ENCODE results near the gene ABHD10.

ABHD10 gene

DNA sequence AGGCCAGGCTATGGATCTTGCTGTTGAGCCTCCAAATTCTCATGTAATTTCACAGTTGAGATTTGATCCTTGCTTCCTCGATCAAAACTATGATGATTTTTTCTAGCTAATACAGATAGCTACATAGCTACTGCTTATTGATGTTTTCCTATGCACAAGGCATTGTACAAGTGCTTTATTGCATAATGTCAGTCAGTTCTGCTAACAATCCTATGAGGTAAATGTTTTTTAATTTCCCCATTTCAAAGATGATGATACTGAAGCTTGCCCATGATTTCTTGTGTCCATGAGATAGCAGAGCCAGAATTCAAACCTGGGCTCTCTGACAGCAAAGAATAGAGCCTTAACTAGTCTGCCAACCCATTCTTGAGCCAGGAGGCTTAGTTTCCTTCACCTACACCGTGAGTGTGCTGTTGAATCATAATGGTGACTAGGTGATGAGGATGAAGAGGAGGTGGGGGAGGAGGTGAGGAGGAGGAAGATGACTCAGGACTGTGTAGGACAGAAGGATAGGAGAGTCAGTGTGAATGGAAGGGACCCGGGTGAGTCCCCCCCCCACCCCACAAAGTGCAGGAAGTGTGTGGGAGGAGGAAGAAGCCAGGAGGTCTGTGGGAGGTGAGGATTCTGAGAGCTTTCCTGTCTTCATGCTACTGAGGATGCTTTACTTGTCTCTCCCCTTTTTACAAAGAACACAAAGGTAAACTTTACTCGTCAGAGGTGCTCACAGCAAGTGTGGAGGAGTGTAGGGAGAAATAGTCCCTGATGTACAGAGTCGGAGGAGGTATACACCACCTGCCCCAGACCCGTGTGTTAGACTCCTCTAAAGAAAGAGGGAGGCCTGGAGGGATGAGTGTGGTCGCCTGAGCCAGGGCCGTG lies 23.5 kb downstream of the ABHD10 start:
- DNase-seq: no peak

DNA sequence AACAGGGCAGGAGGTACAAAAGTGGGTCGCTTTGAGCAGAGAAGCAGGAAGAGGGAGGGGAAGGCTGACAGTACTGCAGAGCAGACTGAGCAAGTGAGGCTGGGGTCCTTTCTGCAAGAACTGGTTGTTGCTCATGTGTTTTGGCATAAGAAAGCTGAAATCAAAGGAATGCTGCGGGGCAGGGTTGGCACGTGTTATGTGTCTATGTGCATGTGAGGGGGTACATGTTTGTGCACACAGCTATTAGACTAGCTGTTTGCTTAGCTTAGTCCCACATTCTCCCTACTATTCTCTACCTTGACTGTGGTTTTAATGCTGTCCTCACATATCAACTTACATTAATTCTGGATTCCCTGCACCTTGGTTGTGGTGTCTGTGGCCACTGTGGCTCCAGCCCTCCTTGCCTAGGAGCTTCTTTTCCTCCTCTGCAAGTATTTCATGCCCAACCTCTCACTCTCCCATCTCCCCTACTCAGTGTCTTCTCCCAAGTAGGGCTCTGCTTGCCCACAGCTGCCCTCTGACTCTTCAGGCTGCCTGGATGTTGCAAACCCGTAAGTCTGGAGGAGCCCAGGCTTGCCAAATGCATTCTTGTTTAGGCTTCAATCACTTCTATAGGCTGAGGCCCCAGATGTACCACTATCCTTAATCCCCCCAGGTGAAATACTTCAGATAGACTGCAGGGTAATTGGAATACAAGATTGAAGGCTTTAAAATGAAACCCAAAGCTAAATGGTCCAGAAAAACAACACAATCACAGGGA lies 24.7 kb downstream of the ABHD10 start:
- DNase-seq: no peak

DNA sequence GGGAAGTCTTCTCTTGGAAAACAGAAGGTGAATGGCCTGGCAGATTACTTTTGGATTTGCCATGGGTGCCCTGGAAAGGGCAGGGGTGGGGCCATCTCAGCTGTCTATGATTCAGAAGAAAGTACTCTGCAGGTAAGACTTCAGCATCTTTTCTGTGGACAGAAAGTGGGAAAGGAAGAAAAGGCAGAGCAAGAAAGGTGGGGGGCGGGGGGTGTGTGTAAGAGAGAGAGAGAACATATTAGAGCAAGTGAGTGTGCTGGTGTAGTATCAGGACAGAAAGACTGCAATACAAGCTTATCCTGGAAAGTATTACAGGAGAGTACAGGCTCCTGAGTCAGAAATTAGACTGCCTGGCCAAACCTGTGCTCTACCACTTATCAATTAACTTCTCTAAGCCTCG lies 25.4 kb downstream of the ABHD10 start:
- DNase-seq: no peak

DNA sequence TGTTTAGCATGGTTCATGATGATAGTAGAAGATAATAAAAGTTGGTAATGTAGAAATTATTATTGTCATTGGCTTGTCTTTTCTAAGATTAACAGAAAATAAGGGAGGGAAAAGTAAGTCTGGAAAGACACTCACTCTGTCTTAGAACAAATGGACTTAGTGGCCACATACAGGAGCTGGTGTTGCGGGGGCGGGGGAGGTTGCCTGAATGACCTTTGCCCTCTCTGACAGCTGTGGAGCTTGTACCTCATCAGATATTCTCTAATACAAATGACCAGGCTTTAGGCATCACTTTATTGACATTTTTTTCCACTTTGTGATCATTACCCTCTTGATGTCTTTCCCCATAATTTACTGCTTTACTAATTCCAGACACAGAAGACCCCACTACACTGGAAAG lies 25.8 kb downstream of the ABHD10 start:
- DNase-seq: no peak

DNA sequence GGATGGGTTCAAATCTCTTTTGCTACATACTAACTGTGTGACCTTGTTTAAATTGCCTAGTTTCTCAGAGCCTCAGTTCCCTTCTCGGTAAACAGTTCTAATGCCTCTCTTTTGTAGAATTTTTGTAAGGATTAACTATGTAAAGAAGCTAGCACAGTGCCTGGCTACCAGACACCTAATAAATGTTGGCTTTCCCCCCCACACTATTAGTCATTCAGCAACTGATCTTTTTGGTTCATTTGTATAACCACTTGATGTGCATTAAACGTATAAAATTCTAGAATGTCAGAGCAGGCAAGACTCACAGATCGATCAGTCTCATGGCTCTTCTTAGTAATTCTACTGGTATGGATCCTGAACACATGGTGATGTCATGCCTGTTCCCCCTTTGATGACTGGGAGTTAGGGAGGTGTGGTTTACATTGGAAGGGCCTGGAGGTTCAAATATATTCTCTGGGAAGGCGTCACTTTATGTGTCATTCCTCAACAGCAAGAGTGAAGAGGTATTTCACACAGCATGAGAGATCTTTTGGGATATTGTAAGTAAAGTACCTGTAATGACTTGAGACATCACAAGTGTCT lies 26.4 kb downstream of the ABHD10 start:
- no peak for DNase-seq

DNA sequence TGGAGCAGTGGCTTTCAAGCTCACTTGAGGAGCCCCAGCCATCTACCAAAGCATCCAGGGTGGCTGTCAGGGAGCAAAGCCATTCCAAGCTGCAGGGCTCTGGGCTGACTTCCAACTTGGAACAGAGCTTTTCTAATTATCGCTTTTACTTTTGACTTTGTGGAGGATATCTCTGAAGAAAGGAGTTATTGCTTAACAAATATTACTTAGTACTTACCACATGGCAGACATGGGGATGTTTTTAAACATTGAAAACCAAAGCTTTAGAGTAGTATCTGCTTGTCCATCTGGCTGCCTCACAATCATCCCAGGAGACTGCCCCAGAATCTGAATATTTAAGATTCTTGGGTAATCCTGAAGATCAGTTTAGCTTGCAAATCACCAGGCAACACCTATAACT lies 28.8 kb downstream of the ABHD10 start:
- DNase-seq: no peak

DNA sequence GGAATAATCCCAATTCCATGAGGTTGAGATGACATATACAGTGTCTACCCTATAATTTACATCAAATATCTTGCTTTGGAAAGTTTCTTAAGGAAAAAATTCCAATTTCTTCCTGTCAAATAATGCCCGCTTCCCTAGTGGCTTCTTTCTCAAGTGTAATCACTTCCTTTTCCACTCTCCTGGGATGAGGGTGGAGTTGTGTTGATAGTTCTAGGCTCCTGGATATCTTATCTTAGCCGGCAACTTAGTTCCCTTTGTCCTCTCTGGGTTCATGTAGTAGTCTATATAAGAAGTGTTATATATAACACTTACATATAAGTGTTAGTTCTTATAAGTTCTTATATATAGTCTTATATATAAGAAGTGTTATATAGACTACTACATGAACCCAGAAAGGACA lies 30.8 kb downstream of the ABHD10 start:
- DNase-seq: no peak

DNA sequence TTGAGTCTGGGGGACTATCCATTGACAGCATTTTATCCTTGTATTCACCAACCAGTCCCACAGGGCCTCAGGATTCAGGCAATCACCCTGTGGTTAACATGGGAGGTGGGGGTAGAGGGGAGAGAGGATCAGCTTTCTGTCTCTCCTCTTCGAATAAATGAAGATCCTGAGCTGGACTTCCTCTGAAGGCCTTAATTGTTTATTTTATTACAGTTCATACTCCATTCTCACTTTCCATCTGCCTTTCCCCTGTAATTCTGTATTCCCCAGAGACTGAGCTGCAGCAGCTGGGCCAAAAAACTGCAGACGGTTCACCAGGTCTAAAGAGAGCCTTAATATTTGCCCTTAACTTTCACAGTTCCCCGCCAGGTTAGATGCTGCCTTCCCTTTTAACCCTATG lies 31.8 kb downstream of the ABHD10 start:
- no peak for DNase-seq

DNA sequence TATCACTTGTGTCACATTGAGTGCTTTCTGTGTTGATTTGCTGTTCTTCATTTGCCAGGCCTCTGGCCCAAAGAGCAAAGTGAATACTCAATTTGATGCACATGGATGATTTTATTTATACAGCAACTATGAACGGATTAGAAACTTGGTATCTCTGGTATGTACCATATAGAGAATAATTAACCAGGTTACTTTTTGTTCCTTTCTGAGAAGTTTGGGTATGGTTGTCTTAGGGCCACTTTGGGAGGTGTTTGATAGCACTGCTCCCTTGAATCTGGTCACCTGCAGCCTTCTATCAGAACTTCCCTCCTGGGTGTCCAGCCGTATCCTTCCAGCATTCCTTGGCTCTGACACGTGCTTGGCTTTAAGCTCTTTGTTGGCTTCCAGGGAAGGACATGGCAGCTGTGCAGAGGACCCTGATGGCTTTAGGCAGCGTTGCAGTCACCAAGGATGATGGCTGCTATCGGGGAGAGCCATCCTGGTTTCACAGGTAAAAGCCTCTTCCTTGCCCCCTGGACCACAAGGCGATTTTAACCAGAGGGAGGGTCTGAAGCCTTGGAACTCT lies 32.6 kb downstream of the ABHD10 start:
- no peak for DNase-seq

DNA sequence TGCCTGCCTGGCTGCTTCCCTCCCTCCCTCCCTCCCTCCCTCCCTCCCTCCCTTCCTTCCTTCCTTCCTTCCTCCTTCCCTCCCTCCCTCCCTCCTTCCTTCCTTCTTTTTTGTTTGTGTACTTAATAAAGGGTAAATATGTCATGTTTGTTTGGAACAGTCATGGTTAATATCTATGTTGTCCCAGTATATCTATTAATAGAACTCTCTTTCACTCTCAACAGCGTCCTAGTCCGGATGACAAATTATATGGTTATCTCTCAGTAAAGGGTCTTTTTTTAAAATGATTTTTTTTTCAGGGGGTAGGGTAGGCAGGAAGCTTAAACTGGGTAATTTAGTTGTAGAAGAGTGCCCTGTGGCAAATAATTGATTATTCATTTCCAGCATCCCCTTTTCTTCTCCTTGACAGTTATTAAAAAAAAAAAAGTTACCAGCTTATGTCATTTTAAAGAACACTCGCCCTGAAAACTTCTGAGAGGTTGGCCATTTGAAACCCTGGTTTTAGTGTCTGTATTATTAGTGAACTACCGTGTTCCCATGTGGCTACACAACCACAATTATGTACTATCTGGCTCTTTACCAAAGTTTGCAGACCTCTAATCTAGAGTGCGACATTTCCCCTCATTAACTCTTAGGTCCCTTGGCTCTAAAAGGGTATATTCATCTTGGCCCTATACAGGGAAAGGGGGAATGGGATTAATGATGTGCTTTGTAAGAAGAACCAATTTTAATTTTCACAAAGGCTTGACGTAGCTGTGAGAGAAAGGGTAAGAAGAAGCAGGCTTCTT lies 33.6 kb downstream of the ABHD10 start:
- no peak for DNase-seq

DNA sequence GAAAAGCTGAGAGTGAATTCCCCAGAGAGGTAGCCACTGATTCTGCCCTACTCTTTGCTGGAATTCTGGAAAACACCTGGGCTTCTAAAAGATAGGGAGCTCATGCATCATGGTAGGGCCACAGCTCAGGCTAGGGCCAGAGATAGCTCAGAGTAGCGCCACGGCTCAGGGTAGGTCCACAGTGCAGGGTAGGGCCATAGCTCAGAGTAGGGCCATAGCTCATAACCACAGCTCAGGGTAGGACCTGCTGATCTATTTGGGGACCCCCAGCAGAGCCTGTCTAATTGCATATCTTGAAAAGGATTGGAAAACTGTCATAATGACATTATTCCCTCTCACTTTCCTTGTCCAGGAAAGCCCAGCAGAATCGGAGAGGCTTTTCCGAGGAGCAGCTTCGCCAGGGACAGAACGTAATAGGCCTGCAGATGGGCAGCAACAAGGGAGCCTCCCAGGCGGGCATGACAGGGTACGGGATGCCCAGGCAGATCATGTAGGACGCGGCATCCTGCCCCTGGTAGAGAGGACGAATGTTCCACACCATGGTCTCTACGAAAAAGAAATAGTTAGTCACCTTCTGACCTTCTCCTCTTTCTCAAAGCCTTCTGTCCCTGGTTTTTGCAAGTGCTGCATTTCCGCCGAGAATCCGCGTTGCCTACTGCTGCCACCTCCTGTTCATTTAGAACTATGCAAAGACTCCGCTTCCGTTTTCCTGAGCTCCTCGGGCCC lies 34.4 kb downstream of the ABHD10 start:
- DNase-seq: no peak

DNA sequence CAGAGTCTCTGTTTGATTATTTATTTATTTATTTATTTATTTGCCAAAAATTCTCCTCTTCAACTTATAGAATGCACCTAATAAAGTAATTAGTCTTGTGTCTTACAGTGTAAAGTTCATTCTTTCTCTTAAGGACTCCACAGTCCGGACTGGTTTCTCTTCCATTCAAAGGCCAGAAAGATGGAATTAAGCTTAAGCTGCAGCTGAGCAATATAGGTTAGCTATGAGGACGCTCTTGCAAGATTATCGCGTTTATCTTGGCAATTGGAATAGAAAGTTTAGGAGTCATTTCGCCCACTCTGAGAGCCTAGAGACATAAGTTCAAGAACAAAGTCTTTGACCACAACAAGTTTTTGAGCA lies 34.9 kb downstream of the ABHD10 start:
- DNase-seq: no peak

DNA sequence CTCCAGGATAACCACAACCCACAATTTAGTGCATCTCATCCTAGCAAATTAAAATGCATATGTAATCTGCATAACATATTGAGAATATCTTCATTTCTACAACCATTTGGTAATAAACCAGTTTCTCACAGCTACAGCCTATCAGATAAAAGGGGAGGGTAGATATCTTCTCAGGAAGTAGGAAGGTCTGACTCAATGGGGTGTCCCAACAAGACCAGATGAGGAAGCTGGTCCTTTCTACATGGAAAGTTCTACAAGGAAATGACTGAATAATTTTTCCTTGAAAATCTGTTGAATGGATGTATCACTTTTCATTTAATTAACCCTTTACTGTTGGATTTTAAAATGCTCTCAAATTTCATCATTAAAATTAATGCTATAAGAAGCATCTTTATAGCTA lies 38.3 kb downstream of the ABHD10 start:
- no peak for DNase-seq

DNA sequence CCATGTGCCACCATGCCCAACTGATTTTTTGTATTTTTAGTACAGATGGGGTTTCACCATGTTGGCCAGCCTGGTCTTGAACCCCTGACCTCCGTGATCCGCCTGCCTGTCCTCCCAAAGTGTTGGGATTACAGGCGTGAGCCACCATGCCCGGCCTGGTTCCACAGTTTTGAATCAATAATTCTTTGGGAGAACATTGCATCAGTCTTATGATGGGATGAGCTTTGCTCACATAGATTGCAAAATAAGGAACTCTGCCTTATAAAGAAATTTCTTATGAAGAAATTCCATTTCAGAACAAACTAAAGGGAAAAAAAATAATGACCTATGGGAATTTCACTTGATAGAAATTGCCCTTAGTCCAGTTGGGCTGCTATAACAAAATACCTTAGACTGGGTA lies 39.9 kb downstream of the ABHD10 start:
- DNase-seq: no peak

DNA sequence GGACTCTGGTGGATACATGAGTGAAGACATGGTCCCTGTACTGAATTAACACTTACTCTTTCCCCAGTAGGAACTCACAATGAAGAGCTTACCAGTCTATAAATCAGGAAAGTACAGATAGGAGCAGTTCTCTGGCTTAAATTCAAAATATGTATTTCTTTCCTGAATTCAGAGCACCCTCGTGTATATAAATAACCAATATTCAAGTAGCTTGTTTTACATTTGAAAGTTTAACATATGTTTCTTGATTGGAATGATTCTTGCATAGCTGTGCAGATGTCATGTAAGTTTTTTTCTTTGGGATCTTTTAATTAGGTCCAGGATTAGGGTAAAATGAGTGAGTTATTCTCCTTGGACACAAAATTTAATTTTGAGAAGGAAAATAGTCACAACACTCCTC lies 40.9 kb downstream of the ABHD10 start:
- DNase-seq: no peak

DNA sequence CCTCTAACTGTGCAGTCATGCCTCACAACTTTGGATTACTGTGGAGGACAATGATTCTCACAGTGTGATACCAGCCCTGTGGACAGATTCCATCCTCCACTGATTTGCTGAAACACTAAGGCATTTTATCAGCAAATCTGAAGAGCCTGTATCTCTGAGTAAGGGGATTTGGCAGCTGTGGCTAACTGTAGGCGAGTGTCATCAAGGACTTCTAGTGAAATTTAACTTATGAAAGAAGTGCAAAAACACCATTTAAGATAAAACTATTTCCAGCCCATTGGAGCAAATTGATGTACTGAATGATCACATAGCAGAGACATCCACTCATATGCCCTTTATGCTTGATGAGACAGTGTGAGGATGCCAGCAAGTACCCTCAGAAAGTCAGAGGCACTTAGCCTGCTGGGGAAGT lies 41.9 kb downstream of the ABHD10 start:
- DNase-seq: no peak

DNA sequence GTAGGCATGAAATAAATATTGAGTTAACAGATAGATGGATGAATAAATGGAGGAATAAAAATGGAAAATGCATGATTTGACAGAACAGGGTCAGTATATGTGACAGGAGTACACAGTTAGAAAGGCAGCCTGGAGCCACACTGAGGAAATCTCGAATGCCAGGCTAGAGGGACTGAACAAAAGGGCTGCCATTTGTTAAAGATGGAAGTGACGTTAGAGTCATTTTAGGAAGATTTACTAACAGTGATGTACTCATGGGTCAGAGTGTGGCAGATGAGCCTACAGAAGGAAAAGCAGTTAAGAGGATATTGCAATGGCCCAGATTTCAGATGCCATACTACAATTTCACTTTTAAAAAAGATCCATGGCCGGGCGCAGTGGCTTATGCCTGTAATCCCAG lies 48.3 kb downstream of the ABHD10 start:
- no peak for DNase-seq

DNA sequence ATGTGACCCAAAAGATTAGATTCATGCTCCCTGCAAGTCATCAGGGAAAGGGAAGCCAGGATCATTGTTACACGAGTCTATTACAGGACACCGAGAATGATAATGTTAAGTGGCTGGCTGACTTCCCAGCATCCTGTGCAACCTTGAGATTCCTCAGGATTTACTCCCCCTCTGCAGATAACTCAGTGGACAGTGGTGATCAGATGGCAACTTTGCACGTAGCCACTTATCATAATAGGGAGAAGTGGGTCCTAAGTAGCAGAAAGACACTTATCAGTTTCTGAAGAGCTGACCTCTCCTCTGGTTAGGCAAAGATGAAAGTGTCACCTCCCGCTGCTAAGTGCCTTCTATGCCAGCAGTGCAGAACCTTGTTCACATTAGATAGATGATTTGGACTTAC lies 49.0 kb downstream of the ABHD10 start:
- no peak for DNase-seq

DNA sequence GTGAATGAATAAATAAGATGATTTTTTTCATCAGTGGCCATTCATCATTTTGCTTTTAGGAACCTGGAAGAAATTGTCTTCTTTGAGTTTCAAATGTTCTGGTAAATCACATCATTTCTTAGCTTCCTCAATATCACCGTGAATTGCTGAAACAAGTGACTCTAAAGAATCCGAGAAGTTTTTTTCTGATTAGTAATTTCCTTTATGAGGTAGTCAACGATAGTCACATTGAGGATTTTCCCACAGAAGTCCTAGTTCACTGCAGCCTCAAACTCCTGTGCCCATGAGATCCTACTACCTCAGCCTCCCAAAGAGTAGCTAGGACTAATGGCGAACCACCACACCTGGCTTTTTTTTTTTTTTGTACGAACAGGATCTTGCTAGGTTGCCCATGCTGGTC lies 52.1 kb downstream of the ABHD10 start:
- no peak for DNase-seq

DNA sequence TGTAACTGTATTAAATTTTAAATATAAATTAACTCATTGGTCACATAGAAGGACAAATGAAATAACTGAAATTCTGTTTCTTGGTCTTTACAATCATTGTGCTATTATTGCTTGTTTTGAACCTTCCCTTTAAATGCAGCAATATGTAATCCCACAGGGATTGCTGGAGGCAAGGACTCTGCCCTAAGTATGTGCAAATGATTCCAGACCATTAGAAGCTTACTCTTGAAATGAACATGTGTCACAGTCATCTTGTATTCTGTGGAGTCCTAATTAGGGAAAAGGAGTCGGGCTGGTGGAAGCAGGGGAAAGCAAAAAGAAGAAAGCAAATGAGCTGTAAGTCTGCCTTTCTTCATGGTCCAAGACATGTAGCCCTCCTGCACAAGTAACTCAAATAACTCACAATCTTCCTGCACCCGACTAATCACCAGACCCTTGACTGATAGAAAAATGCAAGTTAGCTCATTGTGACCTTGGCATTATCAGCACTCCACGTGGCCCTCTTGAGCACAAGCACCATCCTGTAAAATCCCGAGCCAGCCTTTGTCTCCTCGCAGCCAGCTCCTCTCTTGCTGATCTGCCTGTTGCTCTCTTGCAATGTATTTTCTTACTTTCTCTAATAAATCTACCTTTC lies 53.4 kb downstream of the ABHD10 start:
- DNase-seq: no peak

DNA sequence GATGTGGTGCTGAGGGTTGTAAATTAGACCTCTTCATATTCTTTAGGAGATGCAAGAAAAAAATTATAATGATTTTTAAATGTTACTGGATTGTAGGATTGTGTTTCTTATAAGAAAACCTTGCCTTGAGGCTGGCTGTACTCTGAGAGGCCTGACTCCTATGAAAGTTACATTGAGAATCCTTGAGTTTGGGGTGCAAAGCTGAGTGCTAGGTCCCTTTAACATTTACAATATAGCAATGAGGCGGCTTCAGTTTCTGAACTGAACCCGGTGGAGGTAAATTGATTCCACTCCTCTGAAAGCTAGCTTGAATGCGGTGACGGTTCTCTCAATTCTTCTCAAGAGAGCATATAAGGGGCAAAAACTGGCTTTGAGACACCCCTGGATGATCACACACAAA lies 55.6 kb downstream of the ABHD10 start, which contains the start of gene TMPRSS7:
Gene TMPRSS7, plus strand, starts transcription at position 301 of the 400 bp plus-strand sequence. CDS start 110 bp downstream, outside the sequence.
- no peak for DNase-seq

DNA sequence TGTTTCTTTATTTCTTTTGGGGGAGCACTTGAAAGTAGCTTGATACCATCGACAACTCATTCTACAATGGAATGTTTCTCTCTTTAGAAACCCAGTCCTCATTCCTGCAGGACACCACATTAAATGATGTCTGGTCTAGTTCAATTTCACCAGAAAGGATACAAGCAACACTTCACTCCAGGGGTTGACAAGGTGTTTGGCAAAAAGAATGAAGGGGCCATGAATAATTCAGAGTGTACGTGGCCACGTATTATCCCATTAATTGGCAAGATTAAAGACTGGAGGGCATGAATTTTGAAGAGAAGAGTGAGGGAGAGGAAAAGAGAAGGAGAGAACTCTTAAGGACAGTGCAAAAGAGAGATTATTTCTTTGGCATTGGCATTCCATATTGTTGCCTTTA lies 56.4 kb downstream of the ABHD10 start:
- DNase-seq: no peak

Data from NCI-H748 treated with DMSO at 0.1 percent for 48 hours (cell line).